Right ventricle myocardium inferior (tissue), 1 donor: ENCODE results near the gene SLC49A3. TPM values are rescaled to one million over a fixed set of nuclear protein-coding genes. Genes with fewer than 3 reads are reported as not detected.
A peak's percentile ranks its signal among the peaks of the same experiment; 100 is the strongest.

Experiments
- ATAC-seq: fragments of 200-7000 bp; cut with Tn5 transposase; one replicate; pipeline ENCODE4 v1.9.1; 2020; ENCODE audit warnings: mild to moderate bottlenecking, moderate library complexity
- DNase-seq: peaks from one replicate; pipeline ENCODE4 v3.0.0; 2021; ENCODE audit errors: missing footprints
- intact Hi-C: fragments of 100-400 bp; cut with DNase I; formaldehyde crosslinking; loops from one replicate; pipeline ENCODE4 v1.11.0; 2022
- total RNA-seq: library from RNA; stranded (reverse); fragmentation: NEBNext Ultra II Directional; extraction: Animal tissue kit (Norgen Biotek cat#: 25700); gene quantifications from one replicate; pipeline ENCODE4 v1.2.1, GENCODE V29; 2021
- donor health status: DM: no; HTN: yes; CAD: no; lungs with severe emphysema.

Gene SLC49A3
- total RNA-seq, 1 donor from 2014 or later = 17.3 TPM

DNA sequence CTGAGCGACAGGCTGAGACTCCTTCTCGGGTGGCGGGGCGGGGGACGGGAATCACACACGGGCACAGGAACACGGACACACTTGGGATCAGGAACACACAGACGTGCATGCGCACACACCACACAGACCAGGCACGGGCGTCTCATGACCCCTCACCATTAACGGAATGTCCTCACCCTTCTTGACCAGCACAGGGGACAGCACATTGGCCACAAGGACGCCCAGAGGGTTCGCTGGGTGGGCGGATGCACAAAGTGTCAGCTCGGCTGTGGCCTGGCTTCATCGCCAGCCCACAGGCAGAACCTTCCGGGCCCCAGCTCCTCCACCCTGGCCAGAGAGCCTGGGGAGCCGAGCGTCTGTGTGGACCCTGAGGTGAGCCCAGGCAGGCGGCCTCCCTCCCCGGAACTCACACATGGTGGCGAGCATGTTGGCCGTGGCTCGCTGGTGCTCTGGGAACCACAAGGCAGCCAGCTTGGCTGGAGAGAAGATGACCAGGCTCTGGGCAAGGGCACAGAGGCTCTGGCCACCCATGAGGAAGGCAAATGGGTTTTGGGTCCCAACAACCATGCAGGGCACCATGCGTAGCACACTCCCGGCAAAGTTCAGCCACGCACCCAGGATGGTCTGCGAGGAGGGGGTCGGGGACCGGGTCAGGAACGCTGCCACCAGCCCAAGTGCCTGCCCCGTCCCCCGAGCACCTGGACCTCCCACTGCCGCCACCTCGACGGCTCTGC lies 3.1 kb downstream of the SLC49A3 start:
- ATAC-seq (no peak), DNase-seq (peak; percentile 44)
- intact Hi-C loops = no loop called here

DNA sequence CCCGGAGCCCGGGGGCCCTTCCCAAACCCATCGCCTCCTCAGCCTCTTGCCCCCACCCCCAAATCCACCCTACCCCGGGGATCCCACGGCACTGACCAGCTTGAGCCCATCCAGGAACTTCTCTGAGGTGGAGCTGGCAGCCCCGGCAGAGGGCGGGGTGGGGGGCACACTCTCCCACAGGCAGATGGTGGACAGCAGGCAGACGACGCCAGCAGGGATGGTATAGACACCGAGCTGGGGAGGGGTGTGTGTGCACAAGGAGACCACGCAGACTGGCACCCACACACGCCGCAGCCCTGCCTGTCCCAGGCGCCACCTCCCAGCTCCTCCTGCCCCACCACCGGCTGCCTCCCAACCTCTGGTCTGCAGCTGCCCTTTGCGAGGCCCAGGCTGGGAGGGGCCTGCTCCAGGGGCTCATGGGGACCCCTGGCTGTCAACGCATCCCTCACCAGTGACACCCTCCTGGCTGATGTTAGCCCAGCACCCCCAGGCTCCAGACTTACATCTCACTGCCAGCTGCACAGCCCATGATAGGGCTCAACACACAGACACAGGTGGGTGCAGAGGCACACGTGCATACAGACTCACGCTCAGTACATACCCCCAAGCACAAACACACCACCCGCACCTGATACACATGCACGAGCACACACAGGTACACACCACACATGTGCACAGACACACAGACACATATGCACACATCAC lies 4.2 kb downstream of the SLC49A3 start:
- DNase-seq = peak; percentile 67
- ATAC-seq = no peak
- intact Hi-C loops = no loop called here

DNA sequence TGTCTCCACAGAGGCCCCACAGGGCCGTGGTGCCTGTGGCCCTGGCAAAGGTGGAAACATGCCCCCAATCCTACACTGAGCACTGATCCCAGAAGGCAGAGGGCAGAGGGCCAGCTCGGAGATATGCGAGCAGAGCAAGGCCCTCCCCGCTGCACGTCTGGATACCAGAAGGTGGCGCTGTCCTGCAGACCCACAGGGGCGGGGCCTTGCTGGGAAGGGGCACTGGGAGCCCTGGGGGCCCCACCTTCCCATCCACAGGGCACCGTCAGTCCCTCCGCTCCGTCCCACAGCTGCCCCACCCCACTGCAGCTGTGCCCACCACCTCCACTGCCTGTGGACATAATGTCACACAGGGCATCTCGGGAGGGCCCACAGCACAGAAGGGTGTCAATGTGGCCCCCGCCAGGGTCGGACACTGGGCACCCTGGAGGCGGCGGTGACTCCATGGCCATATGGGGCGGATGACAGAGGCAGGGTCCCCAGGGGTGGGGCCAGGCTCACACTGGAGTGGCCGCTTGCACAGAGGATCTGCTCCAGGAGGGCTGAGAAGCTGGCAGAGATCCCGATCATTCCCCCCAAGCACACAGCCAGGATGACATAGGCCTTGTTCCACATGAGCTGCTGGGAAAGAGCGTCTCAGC lies 4.8 kb downstream of the SLC49A3 start:
- intact Hi-C loops = no loop called here
- DNase-seq (peak; percentile 87), ATAC-seq (peak; percentile 27)

DNA sequence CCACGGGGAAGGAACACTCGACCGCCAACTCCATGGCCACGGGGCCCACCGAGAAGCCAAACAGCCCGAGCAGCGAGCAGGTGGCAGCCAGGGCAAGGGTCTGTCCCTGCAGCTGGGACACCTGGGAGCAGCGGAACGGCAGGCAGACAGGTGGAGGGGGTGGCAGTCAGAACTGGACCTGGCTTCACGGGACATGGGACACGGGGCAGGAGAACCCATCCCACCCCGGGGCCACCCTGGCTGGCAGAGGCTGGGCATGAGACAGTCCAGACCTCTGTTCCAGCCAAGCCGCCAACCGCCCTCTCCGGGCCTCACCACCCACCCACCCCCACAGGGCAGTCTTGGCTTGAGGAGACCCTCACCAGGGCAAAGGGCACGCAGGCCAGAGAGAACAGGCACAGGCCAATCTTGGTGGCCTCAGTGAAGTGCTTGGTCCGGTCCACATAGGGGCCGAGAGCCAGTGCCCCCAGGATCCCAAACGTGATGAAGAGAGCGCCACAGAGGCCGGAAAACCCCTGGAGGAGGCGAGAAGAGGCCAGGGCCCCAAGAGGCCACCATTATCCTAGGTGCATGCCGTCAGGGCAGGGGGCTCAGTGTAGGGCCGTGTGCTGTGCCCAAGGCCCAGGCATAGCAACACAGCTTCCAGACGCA lies 5.6 kb downstream of the SLC49A3 start:
- DNase-seq = peak; percentile 56
- intact Hi-C loops = no loop called here
- no peak for ATAC-seq

DNA sequence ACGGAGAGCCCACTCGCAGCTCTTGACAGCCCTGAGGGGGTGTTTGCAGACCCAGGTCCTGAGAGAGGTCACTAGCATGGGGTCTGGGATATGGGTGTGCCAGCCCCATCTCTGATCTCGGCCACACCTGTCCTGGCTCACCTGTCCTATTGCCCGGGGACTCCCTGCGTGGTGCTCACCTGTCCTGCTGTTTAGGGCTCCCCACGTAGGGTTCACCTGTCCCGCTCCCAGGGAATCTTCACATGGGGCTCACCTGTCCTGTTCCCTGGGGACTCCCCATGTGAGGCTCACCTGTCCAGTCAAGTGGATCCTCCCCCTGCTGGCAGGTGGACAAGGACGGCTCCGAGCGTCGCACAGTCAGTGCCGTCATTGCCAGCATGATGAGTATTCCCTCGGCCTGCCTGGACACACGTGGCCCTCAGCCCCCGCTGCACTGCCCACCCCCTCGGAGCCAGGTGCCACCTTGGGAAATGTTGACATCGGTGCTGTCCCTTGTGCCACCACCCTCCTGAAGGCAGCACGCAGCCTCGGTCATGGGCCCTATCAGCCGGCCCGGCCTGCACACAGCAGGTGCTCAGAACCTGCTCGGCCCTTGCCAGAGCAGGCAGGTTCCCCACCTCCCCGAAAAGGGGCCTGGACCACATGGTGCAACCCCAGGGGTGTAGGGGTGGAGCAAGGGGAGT lies 6.3 kb downstream of the SLC49A3 start:
- no peak for ATAC-seq
- peak; percentile 61 for DNase-seq
- intact Hi-C loops = no loop called here

DNA sequence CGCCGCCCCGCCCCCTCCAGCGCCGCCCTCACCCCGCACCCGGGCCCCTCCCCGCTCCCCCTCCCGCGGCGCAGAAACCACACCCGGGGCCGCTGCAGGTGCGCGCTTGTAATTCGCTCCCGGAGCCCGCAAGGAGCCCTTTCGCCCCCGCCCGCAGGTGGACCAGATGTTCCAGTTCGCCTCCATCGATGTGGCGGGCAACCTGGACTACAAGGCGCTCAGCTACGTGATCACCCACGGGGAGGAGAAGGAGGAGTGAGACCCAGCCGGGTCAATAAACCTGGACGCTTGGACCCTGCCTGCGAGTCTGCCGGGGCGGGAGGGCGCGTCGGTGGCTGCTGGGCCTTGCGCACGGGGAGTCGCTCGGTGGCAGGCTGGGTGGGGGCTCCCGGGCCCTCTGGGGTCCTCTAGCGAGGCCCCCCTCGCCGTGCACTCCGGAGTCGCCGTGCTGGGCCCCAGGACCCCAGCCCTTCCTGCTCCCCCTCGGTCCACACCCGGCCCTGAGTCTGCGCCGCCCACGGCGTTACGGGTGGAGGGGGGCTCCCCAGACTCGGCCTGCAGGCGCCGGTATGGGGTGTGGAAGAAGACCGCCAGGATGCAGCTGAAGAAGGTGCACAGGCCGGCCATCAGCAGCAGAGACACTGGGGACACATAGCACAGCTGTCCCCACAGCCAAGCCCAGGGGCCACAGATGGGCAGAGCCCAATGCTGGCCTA lies 7.1 kb downstream of the SLC49A3 start:
- ATAC-seq (no peak), DNase-seq (peak; percentile 80)
- intact Hi-C loops = no loop called here

DNA sequence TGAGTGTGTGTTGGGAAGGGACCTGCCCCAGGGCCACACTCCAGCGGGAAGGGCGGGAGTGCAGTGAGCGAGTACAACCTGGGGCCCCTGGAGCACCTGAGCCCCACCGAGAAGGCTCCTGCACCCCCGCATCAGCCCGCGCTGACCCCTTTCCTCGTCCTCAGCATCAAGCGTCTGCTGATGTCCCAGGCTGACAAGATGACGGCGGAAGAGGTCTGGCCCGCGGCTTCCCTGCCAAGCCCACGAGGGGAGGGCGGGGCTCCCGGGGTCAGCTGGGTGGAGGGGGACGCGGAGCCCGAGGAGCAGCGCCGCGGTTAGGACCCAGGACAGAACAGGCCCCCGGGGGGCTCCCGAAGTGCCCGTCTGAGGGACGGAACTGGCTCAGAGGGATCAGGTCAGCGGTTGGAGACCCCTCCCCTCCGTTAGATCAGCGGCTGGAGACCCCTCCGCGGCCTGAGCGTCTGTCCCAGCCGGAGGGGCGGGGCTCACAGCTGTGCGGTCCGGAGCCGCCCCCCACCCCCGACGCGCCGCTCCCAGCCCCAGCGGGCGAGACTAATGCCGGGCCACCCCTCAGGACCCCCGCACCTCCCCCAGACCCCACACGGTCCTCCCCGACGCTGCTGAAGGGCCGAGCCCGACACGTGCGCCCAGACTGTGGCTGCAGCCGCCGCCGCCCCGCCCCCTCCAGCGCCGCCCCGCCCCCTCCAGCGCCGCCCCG lies 7.9 kb downstream of the SLC49A3 start:
- ATAC-seq = peak; percentile 40

DNA sequence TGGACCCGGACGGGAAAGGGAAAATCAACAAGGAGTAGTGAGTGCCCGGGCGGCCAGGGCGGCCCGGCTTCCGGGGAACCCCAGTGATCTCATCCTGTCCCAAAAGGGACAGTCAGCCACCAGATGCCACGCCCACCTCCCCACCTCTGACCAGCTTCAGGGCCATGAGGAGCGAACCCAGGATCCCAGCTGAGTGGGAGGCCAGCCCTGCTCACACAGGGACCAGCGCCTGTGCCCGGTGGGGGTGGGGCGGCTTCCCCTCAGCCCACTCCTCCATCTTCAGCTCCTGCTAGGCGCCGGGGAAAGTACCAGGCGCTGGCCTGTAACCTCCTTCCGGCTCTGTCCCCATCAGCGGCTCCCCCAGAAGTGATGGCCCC lies 8.4 kb downstream of the SLC49A3 start:
- intact Hi-C loops = no loop called here
- ATAC-seq (no peak), DNase-seq (peak; percentile 69)

More for the DNA sequence above, 7.9 kb downstream of the SLC49A3 start:
- peak; percentile 88 for DNase-seq
- intact Hi-C loops = no loop called here

DNA sequence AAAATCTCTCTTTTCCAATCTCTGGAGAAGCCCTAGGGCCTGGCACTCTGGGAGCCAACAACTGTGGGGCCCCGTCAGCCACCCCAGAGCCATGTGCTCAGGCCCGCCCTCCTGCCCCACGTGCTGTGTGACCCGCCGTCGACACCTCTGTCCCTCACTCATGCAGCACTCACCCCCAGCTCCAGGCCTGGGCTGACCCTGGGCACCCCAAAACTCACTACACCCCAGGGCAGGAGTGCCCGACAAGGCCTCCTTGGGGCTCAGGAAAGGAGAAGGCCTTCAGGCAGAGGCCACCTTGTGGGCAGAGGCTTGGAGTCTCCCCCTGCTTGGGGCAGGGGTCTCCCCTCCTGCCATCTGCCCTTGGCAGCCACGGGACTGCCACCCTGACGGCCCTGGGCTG lies 8.9 kb downstream of the SLC49A3 start:
- DNase-seq = peak; percentile 69

DNA sequence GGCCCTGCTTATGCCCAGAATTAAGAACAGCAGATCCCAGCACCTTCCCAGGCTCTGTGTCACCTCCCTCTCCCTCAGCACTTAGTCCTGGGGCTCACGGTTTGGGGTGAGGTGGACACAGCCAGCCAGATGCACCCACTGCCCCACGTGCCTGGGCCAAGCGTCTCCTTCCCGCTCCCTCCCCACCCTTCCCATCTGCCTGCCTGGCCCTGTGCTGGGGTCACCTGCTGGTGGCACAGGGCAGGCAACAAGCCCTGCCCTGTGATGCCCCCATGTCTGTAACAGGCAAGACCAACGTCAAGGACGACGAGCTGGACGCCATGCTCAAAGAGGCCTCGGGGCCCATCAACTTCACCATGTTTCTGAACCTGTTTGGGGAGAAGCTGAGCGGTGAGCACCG lies 9.3 kb downstream of the SLC49A3 start:
- DNase-seq (peak; percentile 46), ATAC-seq (no peak)
- intact Hi-C loops = no loop called here

More for the DNA sequence above, 8.9 kb downstream of the SLC49A3 start:
- no peak for ATAC-seq
- intact Hi-C loops = no loop called here

DNA sequence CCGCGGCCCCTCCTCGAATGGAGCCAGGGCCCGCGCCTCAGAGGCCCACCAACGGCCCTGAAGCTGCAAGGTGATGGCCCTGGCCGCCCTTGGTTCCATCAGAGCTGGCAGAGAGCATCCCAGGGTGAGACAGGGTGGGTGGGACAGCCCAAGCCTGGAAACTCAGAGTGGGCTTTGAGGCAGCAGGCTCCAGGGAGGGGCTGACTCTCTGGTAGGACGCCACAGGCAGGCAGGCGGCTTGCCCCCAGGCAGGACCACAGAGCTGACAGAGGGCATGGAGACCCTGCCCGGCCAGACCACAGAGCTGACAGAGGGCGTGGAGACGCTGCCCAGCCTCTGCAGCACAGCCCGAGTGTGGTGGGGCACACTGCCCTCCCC lies 9.9 kb downstream of the SLC49A3 start:
- intact Hi-C loops = no loop called here
- DNase-seq = peak; percentile 55
- ATAC-seq = no peak

DNA sequence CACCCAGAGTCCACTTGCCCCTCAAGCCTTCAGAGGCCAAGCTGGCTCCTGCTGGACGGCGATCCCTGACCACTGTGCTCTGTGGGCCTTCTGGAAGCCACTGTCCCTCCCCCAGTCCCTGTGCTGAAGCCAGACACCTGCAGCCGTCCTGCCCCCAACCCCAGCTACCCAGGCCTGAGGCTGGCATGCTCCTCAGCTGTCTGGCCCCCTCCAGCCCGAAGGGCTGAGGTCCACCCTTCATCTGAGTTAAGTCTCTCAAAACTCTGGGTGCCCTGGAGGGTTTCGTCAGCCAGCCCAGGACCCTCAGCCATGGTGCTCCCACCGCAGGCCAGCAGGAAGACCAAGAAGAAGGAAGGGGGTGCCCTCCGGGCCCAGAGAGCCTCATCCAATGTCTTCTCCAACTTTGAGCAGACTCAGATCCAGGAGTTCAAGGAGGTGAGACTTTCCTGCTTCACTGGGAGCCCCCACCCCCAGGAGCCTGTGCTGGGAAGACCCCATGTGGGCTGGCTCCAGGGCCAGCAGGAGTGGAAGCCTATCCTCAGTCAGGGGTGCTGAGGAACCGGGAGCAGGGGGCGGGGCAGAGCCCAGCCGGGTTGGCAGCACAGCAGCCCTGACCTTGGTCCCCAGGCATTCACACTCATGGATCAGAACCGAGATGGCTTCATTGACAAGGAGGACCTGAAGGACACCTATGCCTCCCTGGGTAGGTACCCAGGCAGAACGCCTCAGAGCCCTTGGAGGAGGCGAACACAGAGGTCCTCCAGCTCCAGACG lies 10.4 kb downstream of the SLC49A3 start:
- intact Hi-C loops = no loop called here
- DNase-seq = peak; percentile 56
- no peak for ATAC-seq

DNA sequence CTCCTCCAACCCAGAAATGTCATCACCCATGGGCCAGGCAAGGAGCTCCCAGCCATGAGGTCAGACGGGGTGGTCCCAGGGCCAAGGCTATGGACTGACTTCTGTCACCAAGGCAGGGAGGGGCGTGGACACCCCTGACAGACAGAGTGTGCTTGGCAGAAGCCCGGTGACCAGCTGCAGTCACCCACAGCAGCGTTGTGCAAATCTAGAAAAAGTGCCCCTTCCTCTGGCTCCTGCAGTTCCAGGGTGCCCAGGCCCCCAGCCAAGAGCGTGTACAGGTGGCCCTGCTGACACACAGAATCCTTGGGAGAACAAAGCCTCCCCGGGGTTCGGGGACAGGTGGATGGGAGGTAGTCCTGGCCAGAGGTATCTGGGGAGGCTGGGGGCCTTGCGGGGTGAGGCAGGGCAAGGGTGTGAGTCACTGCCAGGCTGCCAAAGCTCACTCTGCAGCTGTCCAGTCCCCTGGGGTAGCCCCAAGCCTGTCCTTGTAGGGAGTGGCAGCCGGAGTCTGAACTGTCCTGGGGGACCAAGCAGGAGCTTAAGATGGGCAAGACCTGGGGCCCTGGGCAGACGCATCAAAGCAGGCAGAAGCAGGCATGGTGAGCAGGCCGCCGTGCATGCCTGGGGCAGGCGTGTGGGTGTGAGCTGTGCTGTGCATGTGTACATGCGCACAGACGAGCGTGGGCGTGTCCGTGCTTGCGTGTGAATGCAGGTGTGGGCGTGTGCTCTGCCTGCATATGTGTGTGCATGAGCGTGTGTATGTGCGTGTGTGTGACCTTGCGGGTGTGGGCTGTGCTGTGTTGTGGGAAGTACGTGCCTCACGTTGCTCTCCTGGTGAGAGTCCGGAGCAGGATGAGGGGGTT lies 11.3 kb downstream of the SLC49A3 start:
- no peak for ATAC-seq
- peak; percentile 59 for DNase-seq

DNA sequence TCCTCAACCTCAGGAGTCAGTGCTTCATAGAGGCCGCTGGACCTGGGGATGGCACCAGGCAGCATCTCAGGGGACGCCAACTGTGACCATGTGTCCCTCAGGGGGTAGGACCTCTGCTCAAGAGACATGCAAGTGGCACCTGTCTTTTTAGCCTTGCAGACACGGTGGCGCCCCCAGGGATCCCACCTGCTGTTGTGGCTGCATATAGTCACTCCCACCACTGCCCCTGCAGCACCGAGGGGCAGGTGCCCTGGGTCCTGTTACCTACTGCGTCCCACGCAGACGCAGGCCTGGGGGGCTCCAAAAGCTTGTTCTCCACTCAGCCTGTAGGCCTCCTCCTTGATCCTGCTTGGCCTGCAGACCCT lies 12.1 kb downstream of the SLC49A3 start:
- intact Hi-C loops = no loop called here
- DNase-seq = peak; percentile 55
- ATAC-seq = no peak

More for the DNA sequence above, 11.3 kb downstream of the SLC49A3 start:
- intact Hi-C loops = no loop called here

DNA sequence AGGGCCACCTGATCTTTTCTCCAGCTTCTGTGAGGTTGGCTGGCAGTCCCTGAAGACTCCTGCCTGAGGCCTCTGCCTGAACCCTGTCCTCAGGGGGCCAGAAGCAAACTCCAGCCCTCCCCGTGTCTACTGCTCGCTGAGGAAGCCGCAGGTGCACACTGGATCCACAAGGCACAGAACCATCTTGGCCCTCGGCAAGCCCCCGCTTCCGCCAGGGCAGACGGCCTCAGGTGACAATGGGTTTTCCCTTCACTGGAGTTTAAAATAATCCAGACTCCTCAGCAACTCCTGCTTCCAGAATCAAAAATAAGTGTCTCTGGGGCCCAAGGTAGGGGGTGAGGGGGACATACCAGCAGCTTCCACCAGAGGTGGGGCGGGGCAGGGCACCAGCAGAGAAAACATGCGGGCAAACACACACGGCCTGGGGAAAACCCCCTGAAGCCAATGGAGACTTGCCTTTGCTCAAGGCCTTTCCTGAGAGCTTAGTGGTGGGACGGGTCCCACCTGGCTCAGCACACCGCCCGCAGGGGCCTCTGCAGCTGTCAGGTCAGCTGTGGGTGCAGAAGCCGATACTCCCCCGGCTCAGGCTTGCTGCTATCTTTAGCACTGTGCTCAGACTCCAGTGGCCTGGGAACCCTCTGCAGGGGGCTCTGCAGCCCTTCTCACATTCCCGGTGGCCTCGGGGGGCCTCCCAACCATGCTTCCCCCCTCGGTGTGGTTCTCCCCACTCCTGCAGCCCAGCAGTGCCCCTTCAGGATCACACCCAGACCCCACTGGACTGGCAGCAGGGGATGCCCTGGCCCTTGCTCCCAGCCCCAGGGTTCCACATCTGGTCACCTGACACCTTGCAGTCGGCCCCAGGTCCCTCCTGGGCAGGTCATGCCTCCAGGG lies 12.7 kb downstream of the SLC49A3 start:
- no peak for ATAC-seq
- intact Hi-C loops = no loop called here
- DNase-seq = peak; percentile 65
